ENCODE measurements around the gene THOC7. TPM values are rescaled to one million over a fixed set of nuclear protein-coding genes. Genes with fewer than 3 reads are reported as not detected.
A peak's percentile ranks its signal among the peaks of the same experiment; 100 is the strongest.

THOC7 gene
- total RNA-seq, 1 donor from 2014 or later = 141 TPM

DNA sequence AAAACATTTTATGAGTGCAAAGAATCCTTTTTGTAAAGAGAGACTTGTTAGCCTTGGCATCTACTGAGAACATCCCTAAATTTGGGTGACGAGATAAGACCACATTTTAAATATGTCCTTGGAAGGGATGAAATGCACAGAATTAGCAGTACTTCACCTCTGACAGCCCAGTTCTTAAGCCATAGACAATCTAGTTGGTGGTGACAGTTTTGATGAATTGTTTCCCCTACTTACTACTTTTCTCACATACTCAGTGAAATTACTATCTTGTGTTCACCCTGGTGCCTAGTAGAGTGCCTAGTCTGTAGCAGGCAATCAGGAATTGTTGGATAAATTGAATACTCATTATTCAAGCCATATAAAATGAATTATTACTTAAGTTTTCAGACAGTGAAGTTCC, 45.2 kb upstream of the THOC7 start:
- no peak for TF ChIP-seq EZH2 (IDR thresholded peaks at IDR 0.05)
- TF ChIP-seq, protein P1, sequence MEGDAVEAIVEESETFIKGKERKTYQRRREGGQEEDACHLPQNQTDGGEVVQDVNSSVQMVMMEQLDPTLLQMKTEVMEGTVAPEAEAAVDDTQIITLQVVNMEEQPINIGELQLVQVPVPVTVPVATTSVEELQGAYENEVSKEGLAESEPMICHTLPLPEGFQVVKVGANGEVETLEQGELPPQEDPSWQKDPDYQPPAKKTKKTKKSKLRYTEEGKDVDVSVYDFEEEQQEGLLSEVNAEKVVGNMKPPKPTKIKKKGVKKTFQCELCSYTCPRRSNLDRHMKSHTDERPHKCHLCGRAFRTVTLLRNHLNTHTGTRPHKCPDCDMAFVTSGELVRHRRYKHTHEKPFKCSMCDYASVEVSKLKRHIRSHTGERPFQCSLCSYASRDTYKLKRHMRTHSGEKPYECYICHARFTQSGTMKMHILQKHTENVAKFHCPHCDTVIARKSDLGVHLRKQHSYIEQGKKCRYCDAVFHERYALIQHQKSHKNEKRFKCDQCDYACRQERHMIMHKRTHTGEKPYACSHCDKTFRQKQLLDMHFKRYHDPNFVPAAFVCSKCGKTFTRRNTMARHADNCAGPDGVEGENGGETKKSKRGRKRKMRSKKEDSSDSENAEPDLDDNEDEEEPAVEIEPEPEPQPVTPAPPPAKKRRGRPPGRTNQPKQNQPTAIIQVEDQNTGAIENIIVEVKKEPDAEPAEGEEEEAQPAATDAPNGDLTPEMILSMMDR (IDR thresholded peaks at IDR 0.05) = no peak
- TF ChIP-seq EZH2phosphoT487 (IDR thresholded peaks at IDR 0.05) = no peak
- Histone ChIP-seq H3F3A (ENCODE audit: low read depth) (peaks cover 47% of the 10 kb centered on the region), H3K27me3 (no peaks in the 10 kb centered on the region), H3K4me3 (no peak overlapping the region), H3K4me2 (no peak overlapping the region), H3K9ac (no peak overlapping the region), H4K20me1 (ENCODE audit: low read depth) (peaks cover 28% of the 10 kb centered on the region), H3K79me2 (ENCODE audit: low read depth) (peaks cover 26% of the 10 kb centered on the region), H3K9me3 (ENCODE audit: low read depth) (no peaks in the 10 kb centered on the region), H3K4me1 (peaks cover 16% of the 10 kb centered on the region), H3K27ac (no peak overlapping the region), H2AFZ (replicated peaks) (no peak overlapping the region), H3K36me3 (no peaks in the 10 kb centered on the region)
- Mint-ChIP-seq H3K27me3 (ENCODE audit: insufficient read depth, low read depth) (no peaks in the 10 kb centered on the region), H3K36me3 (peaks cover 2% of the 10 kb centered on the region), H3K4me3 (no peak overlapping the region), H3K4me1 (peaks cover 21% of the 10 kb centered on the region), H3K9me3 (no peaks in the 10 kb centered on the region), H3K27ac (no peak overlapping the region)
- DNase-seq (ENCODE audit: low spot score) = no peak

- Mint-ChIP-seq H3K36me3 (peaks cover 2% of the 10 kb centered on the region), H3K4me1 (peaks cover 15% of the 10 kb centered on the region), H3K4me3 (no peak overlapping the region), H3K27ac (no peak overlapping the region), H3K9me3 (no peaks in the 10 kb centered on the region), H3K27me3 (ENCODE audit: insufficient read depth, low read depth) (no peaks in the 10 kb centered on the region)
- peaks cover 23% of the 10 kb centered on the region for H3K79me2 ChIP-seq (ENCODE audit: low read depth)
- TF ChIP-seq EZH2 (IDR thresholded peaks at IDR 0.05) (no peak), EZH2phosphoT487 (IDR thresholded peaks at IDR 0.05) (no peak)
- TF ChIP-seq, protein P1 (IDR thresholded peaks at IDR 0.05) = peak; percentile 30
- H4K20me1 ChIP-seq (ENCODE audit: low read depth) = peaks cover 23% of the 10 kb centered on the region
- no peak overlapping the region for H2AFZ ChIP-seq (replicated peaks)
- no peaks in the 10 kb centered on the region for H3K36me3 ChIP-seq
- peaks cover 16% of the 10 kb centered on the region for H3K4me1 ChIP-seq
- no peak overlapping the region for H3K4me2 ChIP-seq
- no peak overlapping the region for H3K27ac ChIP-seq
- DNase-seq (ENCODE audit: low spot score) = peak; percentile 16
- no peaks in the 10 kb centered on the region for H3K9me3 ChIP-seq (ENCODE audit: low read depth)
- H3K27me3 ChIP-seq = no peaks in the 10 kb centered on the region
- H3F3A ChIP-seq (ENCODE audit: low read depth) = peaks cover 42% of the 10 kb centered on the region
- no peak overlapping the region for H3K9ac ChIP-seq
- H3K4me3 ChIP-seq = no peak overlapping the region
Measured at GRCh38 chr3:63908081-63908736, 44.6 kb upstream of the THOC7 start.

DNA sequence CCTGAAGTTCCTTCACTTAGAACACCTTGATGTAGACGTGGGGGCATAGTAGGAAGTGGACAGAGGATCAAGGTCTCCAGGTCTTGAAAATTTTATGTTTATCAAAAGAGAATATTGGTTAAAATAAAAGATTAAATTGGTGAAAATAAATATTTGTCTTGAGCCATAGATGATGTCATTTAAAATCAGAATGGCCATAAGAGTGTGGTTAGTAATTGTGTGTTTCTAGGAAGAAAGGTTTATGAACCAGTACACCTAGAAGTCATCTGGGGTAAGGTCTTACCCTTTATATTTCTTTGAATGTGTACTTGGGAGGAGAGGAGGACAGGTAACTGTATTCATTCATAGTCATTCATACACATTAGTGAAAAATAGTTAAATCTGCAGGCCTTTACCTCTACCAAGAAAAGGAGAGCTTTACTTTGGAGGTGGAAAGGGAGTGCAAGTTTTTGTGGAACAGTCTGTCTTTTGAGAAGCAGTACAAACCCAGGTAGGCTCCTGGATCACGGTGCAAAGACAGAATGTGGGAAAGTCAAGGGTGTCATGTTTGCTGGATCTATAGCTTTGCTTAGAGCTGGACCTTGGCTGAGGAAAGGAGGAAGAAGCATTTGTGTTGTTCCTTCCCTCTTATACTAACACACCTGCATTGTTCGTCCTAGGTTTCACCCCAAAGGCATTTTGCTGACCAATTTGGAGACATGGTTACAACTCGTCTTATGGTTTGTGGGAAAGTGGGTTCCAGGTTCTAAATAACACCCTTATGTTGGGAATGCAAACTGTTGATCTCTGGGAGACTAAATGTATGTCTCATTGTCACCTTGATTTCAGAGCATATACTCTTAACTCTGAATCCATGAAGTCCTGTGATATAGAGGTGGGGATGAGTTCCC, 42.4 kb upstream of the THOC7 start:
- peaks cover 5% of the 10 kb centered on the region for H3K4me1 Mint-ChIP-seq
- no peaks in the 10 kb centered on the region for H3K9me3 Mint-ChIP-seq
- no peaks in the 10 kb centered on the region for H3K27me3 ChIP-seq
- no peak overlapping the region for H3K4me3 Mint-ChIP-seq
- H3K4me2 ChIP-seq = no peak overlapping the region
- TF ChIP-seq, protein P1 (IDR thresholded peaks at IDR 0.05) = no peak
- TF ChIP-seq EZH2 (IDR thresholded peaks at IDR 0.05) = no peak
- TF ChIP-seq EZH2phosphoT487 (IDR thresholded peaks at IDR 0.05) = no peak
- no peak overlapping the region for H3K27ac ChIP-seq
- no peak overlapping the region for H2AFZ ChIP-seq (replicated peaks)
- peaks cover 4% of the 10 kb centered on the region for H3K36me3 Mint-ChIP-seq
- H3K27me3 Mint-ChIP-seq (ENCODE audit: insufficient read depth, low read depth) = no peaks in the 10 kb centered on the region
- H3K27ac Mint-ChIP-seq = no peak overlapping the region
- no peak overlapping the region for H3K9ac ChIP-seq
- no peaks in the 10 kb centered on the region for H3K9me3 ChIP-seq (ENCODE audit: low read depth)
- no peaks in the 10 kb centered on the region for H3K36me3 ChIP-seq
- H3K4me1 ChIP-seq = peaks cover 9% of the 10 kb centered on the region
- H3F3A ChIP-seq (ENCODE audit: low read depth) = peaks cover 21% of the 10 kb centered on the region
- peaks cover 27% of the 10 kb centered on the region for H3K79me2 ChIP-seq (ENCODE audit: low read depth)
- no peak overlapping the region for H3K4me3 ChIP-seq
- no peak for DNase-seq (ENCODE audit: low spot score)
- H4K20me1 ChIP-seq (ENCODE audit: low read depth) = peaks cover 12% of the 10 kb centered on the region
